CD14-positive monocyte (primary cell): Measurements from ENCODE around the gene HMG20B. TPM values are rescaled to one million over a fixed set of nuclear protein-coding genes. Genes with fewer than 3 reads are reported as not detected.

Experiments
- DNase-seq, 3 donors: peaks; one replicate each; pipeline ENCODE4 v3.0.0-alpha.2; 2011 to 2022
- H2AFZ ChIP-seq: 2 replicates; pipeline ENCODE4 v1.6.0; 2012; ENCODE audit warnings: mild to moderate bottlenecking, low read depth, low read length, inconsistent platforms; ENCODE audit not compliant: insufficient read depth, poor library complexity, severe bottlenecking
- H3K27ac ChIP-seq, 2 donors: 1 replicate in 1 of 2; 2 replicates in 1 of 2; pipeline ENCODE4 v1.5.1; 2012 to 2013; ENCODE audit warnings: low read length in 2 of 2, control low read depth in 1 of 2, inconsistent platforms in 1 of 2, low read depth in 1 of 2, mild to moderate bottlenecking in 1 of 2
- H3K27me3 ChIP-seq, 2 donors: one replicate each; pipeline versions ENCODE4 v1.6.0 to v1.6.1; 2011 to 2013; ENCODE audit warnings: low read length in 2 of 2; ENCODE audit not compliant: control insufficient read depth in 2 of 2, insufficient read depth in 2 of 2
- H3K36me3 ChIP-seq, 2 donors: replicated peaks in 1 of 2; 1 replicate in 1 of 2; 2 replicates in 1 of 2; pipeline versions ENCODE4 v1.5.1 to v1.6.1; 2012 to 2013; ENCODE audit warnings: low read length in 2 of 2, control low read depth in 1 of 2, inconsistent platforms in 1 of 2, mild to moderate bottlenecking in 1 of 2; ENCODE audit not compliant: insufficient read depth in 2 of 2, control insufficient read depth in 1 of 2
- H3K4me1 ChIP-seq, 2 donors: 1 replicate in 1 of 2; 2 replicates in 1 of 2; pipeline versions ENCODE4 v1.5.1 to v1.6.1; 2012 to 2013; ENCODE audit warnings: low read length in 2 of 2, control low read depth in 1 of 2, inconsistent platforms in 1 of 2, mild to moderate bottlenecking in 1 of 2, moderate library complexity in 1 of 2; ENCODE audit not compliant: insufficient read depth in 2 of 2, control insufficient read depth in 1 of 2
- H3K4me2 ChIP-seq: replicated peaks from 2 replicates; pipeline ENCODE3; 2012; ENCODE audit warnings: low read length, moderate library complexity, mild to moderate bottlenecking; ENCODE audit not compliant: poor library complexity, severe bottlenecking; ENCODE audit errors: extremely low read depth
- H3K4me3 ChIP-seq, 3 experiments: fragments of 200-600 bp in 1 of 3; sonication (generic) in 1 of 3; replicated peaks in 1 of 3; 1 replicate in 2 of 3; 2 replicates in 1 of 3; pipeline ENCODE4 v1.5.1; 2011 to 2013; ENCODE audit warnings: low read length in 3 of 3, mild to moderate bottlenecking in 3 of 3, control low read depth in 2 of 3, low read depth in 2 of 3, inconsistent platforms in 1 of 3, moderate library complexity in 1 of 3
- H3K79me2 ChIP-seq: 2 replicates; pipeline ENCODE4 v1.6.0; 2012; ENCODE audit warnings: mild to moderate bottlenecking, control low read depth, inconsistent platforms, low read length, moderate library complexity; ENCODE audit not compliant: insufficient read depth
- H3K9ac ChIP-seq: 2 replicates; pipeline ENCODE4 v1.6.0; 2017; ENCODE audit warnings: low read length, mild to moderate bottlenecking; ENCODE audit not compliant: insufficient read depth, poor library complexity, severe bottlenecking
- H3K9me3 ChIP-seq, 2 donors: replicated peaks in 1 of 2; 1 replicate in 1 of 2; 2 replicates in 1 of 2; pipeline versions ENCODE4 v1.5.1 to v1.6.1; 2012 to 2013; ENCODE audit warnings: low read length in 2 of 2, control low read depth in 1 of 2; ENCODE audit not compliant: control insufficient read depth in 1 of 2, insufficient read depth in 1 of 2
- H4K20me1 ChIP-seq: 2 replicates; pipeline ENCODE4 v1.6.0; 2012; ENCODE audit warnings: mild to moderate bottlenecking, low read length, control low read depth, moderate library complexity; ENCODE audit not compliant: insufficient read depth
- H3K27ac Mint-ChIP-seq, 7 donors: one replicate each; pipeline ENCODE4 v1.8.0; 2020; ENCODE audit warnings: mild to moderate bottlenecking in 7 of 7, mixed read lengths in 7 of 7, moderate library complexity in 6 of 7, inconsistent platforms in 2 of 7
- H3K27me3 Mint-ChIP-seq, 3 donors: one replicate each; pipeline ENCODE4 v1.8.0; 2021 to 2022; ENCODE audit warnings: low read depth in 3 of 3, mild to moderate bottlenecking in 3 of 3, mixed read lengths in 3 of 3, moderate library complexity in 3 of 3, inconsistent platforms in 1 of 3
- H3K36me3 Mint-ChIP-seq, 2 donors: one replicate each; pipeline ENCODE4 v1.8.0; 2020; ENCODE audit warnings: mixed read lengths in 2 of 2, inconsistent platforms in 1 of 2, mild to moderate bottlenecking in 1 of 2
- H3K4me1 Mint-ChIP-seq: one replicate; pipeline ENCODE4 v1.8.0; 2020; ENCODE audit warnings: mild to moderate bottlenecking, mixed read lengths
- H3K4me3 Mint-ChIP-seq, 2 donors: one replicate each; pipeline ENCODE4 v1.8.0; 2020; ENCODE audit warnings: mild to moderate bottlenecking in 2 of 2, mixed read lengths in 2 of 2, moderate library complexity in 1 of 2
- H3K9me3 Mint-ChIP-seq, 7 donors: one replicate each; pipeline ENCODE4 v1.8.0; 2020 to 2022; ENCODE audit warnings: mixed read lengths in 7 of 7, mild to moderate bottlenecking in 6 of 7, moderate library complexity in 6 of 7, inconsistent platforms in 2 of 7
- WGBS: methylation state at CpG from one replicate; pipeline ENCODE4 v1.1.5; 2013; ENCODE audit warnings: missing lambda C conversion rate; ENCODE audit not compliant: insufficient coverage; 5-methylcytosine and 5-hydroxymethylcytosine counted together
- intact Hi-C, 2 donors: fragments of 100-400 bp; cut with micrococcal nuclease; formaldehyde crosslinking; loops; one replicate each; pipeline versions ENCODE4 v1.15.0 to v1.15.1; 2023
- polyA plus RNA-seq, 3 donors: library from polyadenylated mRNA; depleted of rRNA in 1 of 3; unstranded in 2 of 3; stranded (reverse) in 1 of 3; fragments of 300-500 nt in 2 of 3; fragments of >200 nt in 1 of 3; fragmentation: Illumina TruSeq in 2 of 3; gene quantifications; 1 replicate in 2 of 3; 2 replicates in 1 of 3; pipeline ENCODE4 v1.2.3, GENCODE V29; 2012 to 2021
- TF ChIP-seq, protein P1 (sequence below): fragments of 200-600 bp; IDR thresholded peaks from one replicate; pipeline ENCODE4 v1.8.0; 2022; ENCODE audit warnings: antibody characterized with exemption, mild to moderate bottlenecking

The HMG20B gene
- polyA plus RNA-seq, 3 donors, result 52.4 to 58.8 (median 56.5) TPM

DNA sequence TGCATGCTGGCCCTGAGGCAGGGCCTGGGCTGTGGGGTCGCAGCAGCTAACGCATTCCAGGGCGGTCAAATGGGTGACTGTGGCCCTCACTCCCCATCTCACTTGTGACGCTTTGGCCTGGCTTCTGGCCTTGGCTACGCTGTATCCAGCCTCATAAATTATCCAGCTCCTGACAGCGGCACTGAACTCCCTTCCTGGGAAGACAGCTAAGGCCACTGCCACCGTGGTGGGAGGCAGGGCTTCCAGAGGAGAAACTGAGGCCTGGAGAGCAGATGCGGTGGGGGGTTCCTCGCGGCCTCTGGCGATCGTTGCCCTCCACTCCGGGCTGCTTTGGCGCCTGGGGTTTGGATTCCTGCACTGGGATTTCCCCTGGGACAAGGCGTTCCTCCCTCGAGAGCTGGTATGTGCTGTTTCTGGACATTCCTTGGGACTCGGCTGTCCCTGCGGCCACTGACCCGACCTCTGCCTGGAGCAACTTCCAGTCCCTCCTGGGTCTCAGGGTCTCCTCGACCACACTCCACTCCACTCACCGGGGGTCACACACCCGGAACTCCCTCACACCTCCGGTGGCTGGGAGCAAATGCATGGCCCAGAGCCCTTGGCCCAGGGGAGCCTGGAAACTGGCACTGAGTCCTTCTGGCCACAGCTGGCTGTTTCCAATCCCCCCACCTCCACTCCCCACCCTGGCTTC lies 30.5 kb downstream of the HMG20B start:
- TF ChIP-seq, protein P1, sequence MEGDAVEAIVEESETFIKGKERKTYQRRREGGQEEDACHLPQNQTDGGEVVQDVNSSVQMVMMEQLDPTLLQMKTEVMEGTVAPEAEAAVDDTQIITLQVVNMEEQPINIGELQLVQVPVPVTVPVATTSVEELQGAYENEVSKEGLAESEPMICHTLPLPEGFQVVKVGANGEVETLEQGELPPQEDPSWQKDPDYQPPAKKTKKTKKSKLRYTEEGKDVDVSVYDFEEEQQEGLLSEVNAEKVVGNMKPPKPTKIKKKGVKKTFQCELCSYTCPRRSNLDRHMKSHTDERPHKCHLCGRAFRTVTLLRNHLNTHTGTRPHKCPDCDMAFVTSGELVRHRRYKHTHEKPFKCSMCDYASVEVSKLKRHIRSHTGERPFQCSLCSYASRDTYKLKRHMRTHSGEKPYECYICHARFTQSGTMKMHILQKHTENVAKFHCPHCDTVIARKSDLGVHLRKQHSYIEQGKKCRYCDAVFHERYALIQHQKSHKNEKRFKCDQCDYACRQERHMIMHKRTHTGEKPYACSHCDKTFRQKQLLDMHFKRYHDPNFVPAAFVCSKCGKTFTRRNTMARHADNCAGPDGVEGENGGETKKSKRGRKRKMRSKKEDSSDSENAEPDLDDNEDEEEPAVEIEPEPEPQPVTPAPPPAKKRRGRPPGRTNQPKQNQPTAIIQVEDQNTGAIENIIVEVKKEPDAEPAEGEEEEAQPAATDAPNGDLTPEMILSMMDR, result no peak
- H3K4me1 ChIP-seq, result peaks cover 17 to 22% of the 10 kb centered on the region in 2 donors
- Mint-ChIP-seq H3K27ac (no peak overlapping the region), H3K9me3 (peaks cover 3 to 7% (median 6%) of the 10 kb centered on the region in 7 donors), H3K4me3 (no peak overlapping the region), H3K4me1 (peaks cover 13% of the 10 kb centered on the region), H3K36me3 (peaks cover 3 to 5% of the 10 kb centered on the region in 2 donors), H3K27me3 (peaks cover 4 to 23% (median 21%) of the 10 kb centered on the region in 3 donors)
- WGBS, result 96% methylated on average over 22 of the region's 23 CpGs
- intact Hi-C loops, result no loop called here
- no peak overlapping the region for H3K9ac ChIP-seq
- no peak overlapping the region for H3K4me3 ChIP-seq
- H3K27me3 ChIP-seq, result peaks cover 11 to 37% of the 10 kb centered on the region in 2 donors
- H3K9me3 ChIP-seq, result peaks cover 0 to 5% of the 10 kb centered on the region in 2 donors
- H3K36me3 ChIP-seq, result no peaks in the 10 kb centered on the region
- no peak overlapping the region for H3K27ac ChIP-seq
- H3K79me2 ChIP-seq, result no peaks in the 10 kb centered on the region
- H3K4me2 ChIP-seq, result no peak overlapping the region
- H4K20me1 ChIP-seq, result no peaks in the 10 kb centered on the region
- no peak for DNase-seq
- no peak overlapping the region for H2AFZ ChIP-seq

DNA sequence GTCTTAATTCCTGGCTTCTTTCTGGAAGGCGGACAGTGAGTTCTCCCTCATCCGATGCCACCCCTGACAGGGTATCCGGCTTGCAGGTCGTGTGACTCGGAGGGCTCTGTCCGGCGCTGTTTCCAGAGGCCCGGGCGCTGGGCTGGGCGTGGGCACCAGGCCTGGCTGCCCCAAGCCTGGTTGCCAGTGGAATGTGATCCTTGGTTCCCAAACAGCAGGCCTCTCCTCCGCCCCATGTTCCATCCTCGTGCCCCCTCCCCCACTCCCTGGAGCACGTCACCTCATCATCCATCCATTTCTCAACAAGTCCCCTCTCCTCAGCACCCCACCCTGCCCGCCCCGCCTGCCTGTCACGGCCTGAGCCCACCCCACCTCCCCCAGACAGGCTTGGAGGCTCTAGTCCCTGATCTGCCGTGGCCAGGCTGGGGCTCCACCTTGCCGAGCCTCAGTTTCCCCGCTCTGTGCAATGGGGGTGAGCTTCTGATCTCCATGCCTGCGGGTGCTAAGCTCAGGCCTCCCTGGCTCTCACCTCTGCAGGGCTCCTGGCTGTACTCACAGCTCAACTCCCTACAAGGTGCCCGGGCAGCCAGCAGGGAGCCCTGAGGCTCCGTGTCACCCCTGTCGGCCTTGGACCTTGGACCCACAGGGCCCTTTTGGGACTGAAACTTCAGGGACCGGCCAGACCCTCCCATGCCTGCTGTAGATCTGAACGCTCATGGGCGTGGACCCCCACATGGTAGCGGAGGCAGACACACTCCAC lies 31.7 kb downstream of the HMG20B start:
- DNase-seq, result no peak
- TF ChIP-seq, protein P1, result no peak
- no peak overlapping the region for H3K4me3 Mint-ChIP-seq
- no peaks in the 10 kb centered on the region for H3K79me2 ChIP-seq
- no peak overlapping the region for H3K9ac ChIP-seq
- intact Hi-C loops, result no loop called here
- no peaks in the 10 kb centered on the region for H3K36me3 ChIP-seq
- 63% methylated on average over 24 of the region's 27 CpGs for WGBS
- H3K9me3 Mint-ChIP-seq, result peaks cover 5 to 9% (median 5%) of the 10 kb centered on the region in 7 donors
- H3K4me1 Mint-ChIP-seq, result peaks cover 18% of the 10 kb centered on the region
- H3K9me3 ChIP-seq, result peaks cover 0 to 5% of the 10 kb centered on the region in 2 donors
- H3K4me1 ChIP-seq, result peaks cover 22 to 28% of the 10 kb centered on the region in 2 donors
- H3K36me3 Mint-ChIP-seq, result peaks cover 3 to 5% of the 10 kb centered on the region in 2 donors
- no peaks in the 10 kb centered on the region for H4K20me1 ChIP-seq
- no peak overlapping the region for H3K4me3 ChIP-seq
- H3K27ac Mint-ChIP-seq, result no peak overlapping the region
- H3K27me3 ChIP-seq, result peaks cover 11 to 38% of the 10 kb centered on the region in 2 donors
- peaks cover 4 to 24% (median 23%) of the 10 kb centered on the region in 3 donors for H3K27me3 Mint-ChIP-seq
- H3K27ac ChIP-seq, result no peak overlapping the region
- no peak overlapping the region for H2AFZ ChIP-seq
- H3K4me2 ChIP-seq, result no peak overlapping the region
